SIG-M5 treated with dmso at 0.1 percent for 504 hours (cell line): Measurements from ENCODE around the gene DCLRE1A.

ENCODE experiments used
- DNase-seq: peaks from one replicate; lab custom pipeline; 2025; ENCODE audit not compliant: unreplicated experiment; lab: John Stamatoyannopoulos, UW

DCLRE1A gene

DNA sequence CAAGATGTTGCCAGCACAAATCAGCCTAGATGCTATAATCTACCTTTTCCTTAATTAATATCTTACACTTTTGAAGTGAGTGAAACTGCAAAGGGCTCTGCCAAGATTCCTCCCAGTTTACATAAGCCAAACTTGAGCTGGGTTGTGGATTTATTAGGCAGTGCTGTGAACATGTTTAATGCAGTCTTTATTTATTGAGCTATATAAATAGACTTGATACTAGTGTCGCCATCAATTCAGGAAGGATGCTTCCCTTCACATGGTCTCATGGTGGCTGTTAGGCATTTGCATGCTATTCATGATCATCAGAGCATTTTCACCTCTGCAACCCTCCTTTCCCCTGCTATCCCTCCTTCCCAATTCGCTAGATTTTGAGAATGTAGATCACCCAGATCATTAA lies 62.2 kb downstream of the DCLRE1A start:
- DNase-seq: no peak

DNA sequence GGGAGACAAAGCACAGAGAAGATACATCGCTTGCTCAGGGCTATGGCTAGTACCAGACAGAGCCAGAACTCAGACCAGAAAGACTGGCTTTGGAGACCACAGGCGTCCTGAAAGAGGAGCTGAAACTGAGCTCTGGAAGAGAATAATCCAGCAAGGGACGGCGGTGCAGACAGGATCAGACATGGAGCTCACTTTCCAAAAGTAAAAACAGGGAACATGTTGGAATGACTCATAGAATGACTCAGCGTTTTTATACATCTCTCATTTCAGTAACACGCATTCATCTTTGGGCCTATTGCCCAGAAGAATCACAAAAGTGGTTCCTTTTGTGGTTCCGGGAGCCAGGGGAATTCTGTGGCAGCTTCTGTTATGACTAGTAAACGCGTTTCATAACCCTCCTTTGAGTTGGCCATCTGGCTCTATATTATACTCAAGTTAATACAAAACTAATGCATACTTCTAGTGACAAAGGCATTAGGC lies 65.2 kb downstream of the DCLRE1A start:
- DNase-seq: no peak
